VCaP (cell line): ENCODE measurements around the gene DZIP1L.
A peak's percentile ranks its signal among the peaks of the same experiment; 100 is the strongest.
"Not testable (repeated sequence)": the region's sequence is repeated elsewhere in the genome, so short reads cannot be mapped to it uniquely, and the experiment has no call there.

Experiments used
- H3K27ac ChIP-seq: fragments of 450-650 bp; 2 replicates; pipeline ENCODE4 v1.5.1; 2017
- CTCF ChIP-seq: fragments of 450-650 bp; conservative IDR thresholded peaks from 2 replicates; pipeline ENCODE4 v1.5.1; 2017; ENCODE audit warnings: mild to moderate bottlenecking, moderate library complexity

DZIP1L gene

DNA sequence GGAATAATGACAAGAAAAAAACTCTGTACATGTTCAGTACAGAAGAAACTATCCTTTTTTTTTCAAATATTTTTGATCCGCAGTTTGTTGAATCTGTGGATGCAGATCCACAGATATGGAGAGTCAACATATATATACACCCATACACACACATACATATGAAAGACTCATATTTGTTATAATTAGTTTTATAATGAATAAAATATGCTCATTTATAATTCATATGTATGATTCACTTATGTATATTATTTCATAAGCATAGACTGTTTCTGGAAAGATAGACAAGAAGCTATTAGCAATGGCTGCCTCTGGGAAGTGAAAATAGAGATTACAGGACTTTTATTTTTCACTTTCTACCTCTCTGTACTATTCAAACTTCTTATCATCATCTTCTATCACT is 9.8 kb downstream of the DZIP1L start:
- no peak overlapping the region for H3K27ac ChIP-seq
- no peak for TF ChIP-seq CTCF

DNA sequence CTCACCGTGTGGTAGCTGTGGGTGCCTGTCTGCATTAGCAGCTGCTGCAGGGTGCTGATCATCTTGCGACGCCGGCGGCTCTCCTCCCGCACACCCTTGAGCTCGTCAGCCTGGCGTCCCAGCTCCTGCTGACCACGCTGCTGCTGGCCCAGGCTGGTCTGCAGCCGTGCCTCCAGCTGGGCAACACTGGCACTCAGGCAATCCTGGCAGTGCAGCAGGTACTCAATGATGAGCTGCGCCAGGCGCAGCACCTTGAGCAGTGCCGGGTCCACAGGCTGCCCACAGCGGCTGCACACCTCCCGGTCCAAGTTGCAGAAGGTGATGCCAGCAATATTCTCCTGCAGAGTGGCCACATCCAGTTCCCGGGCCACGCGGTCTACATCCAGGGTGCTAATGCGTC is 11.9 kb downstream of the DZIP1L start:
- TF ChIP-seq CTCF: no peak

DNA sequence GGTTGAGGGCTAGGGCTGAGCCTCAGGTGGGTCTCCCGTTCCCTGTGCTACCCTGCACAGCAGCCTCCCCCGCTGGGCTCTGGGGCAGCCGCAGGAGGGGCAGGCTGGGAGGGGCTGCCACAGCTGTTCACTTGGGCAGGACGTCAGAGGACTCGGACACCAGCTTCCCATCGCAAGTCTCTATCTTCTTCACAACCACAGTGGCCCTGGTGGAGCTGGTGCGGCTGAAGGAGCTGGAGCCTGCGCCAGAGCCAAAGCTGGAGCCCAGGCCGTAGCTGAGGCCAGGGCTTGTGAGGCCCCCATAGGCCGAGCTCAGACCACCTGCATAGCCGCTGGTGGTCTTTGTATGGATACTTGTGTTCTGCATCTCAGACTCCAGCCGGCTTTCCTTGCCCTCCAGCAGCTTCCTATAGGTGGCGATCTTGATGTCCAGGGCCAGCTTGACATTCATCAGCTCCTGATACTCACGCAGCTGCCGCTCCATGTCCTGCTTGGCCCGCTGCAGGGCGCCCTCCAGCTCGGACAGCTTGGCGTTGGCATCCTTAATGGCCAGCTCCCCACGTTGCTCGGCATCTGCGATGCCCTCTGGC is 14.0 kb downstream of the DZIP1L start:
- H3K27ac ChIP-seq: not testable (repeated sequence)

More for the DNA sequence above, 11.9 kb downstream of the DZIP1L start:
- H3K27ac ChIP-seq: no peak overlapping the region

DNA sequence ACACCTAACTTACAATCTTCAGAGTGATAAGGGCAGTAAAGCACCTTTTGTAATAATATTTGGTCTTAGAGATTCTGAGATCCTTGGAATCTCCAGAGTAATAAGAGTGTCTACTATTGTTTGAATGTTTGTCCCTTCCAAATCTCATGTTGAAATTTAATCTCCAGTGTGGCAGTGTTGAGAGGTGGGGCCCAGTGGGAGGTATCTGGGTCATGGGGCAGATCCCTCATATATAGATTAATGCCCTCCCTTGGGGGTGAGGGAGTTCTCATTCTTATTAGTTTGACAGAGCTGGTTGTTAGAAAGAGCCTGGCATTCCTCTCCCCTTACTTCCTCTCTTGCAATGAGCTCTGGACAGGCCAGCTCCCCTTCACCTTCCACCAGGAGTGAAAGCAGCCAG is 16.0 kb downstream of the DZIP1L start:
- TF ChIP-seq CTCF: no peak
- no peak overlapping the region for H3K27ac ChIP-seq

- H3K27ac ChIP-seq: no peak overlapping the region
- peak; percentile 59 for TF ChIP-seq CTCF
Observed at GRCh38 chr3:138097192-138098172, 17.9 kb downstream of the DZIP1L start.

DNA sequence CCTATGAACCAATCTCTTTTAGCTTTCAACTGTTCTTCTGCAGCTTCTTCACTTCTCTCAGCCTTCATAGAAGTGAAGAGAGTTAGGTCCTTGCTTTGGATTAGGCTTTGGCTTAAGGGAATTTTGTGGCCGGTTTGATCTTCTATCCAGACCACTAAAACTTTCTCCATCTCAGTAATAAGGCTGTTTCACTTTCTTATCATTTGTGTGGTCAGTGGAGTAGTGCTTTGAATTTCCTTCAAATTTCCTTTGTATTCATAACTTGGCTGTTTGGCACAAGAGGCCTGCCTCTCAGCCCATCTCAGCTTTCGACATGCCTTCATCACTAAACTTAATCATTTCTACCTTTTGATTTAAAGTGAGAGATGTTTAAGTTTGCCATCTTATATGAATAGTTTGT is 21.7 kb downstream of the DZIP1L start:
- H3K27ac ChIP-seq: no peak overlapping the region
- no peak for TF ChIP-seq CTCF

- no peak for TF ChIP-seq CTCF
- H3K27ac ChIP-seq: no peak overlapping the region
Observed at GRCh38 chr3:138092023-138092422, 23.4 kb downstream of the DZIP1L start.

- H3K27ac ChIP-seq: no peak overlapping the region
- no peak for TF ChIP-seq CTCF
Observed at GRCh38 chr3:138089091-138089490, 26.3 kb downstream of the DZIP1L start.

GRCh38 chr3:138085745-138086144 is 29.7 kb downstream of the DZIP1L start:
- not testable (repeated sequence) for H3K27ac ChIP-seq
